OCI-LY3 (cell line): Measurements from ENCODE around the gene COMMD4.

ENCODE experiments used
- H2AFZ ChIP-seq: fragments of 200-600, 300-600 bp; shearing (Covaris generic); 2 replicates; pipeline ENCODE4 v1.6.0; 2014; ENCODE audit warnings: antibody characterized with exemption, low read depth, low read length
- H3K27ac ChIP-seq: fragments of 200-600, 300-600 bp; sonication (generic); 2 replicates; pipeline ENCODE4 v1.5.1; 2014; ENCODE audit warnings: mild to moderate bottlenecking, low read length, moderate library complexity, mixed read lengths
- H3K27me3 ChIP-seq: fragments of 200-600, 300-600 bp; sonication (generic); 2 replicates; pipeline ENCODE4 v1.6.1; 2014; ENCODE audit warnings: low read depth, low read length, mixed read lengths
- H3K36me3 ChIP-seq: fragments of 200-600, 300-600 bp; sonication (generic); replicated peaks from 2 replicates; pipeline ENCODE3; 2014; ENCODE audit warnings: low read depth, low read length, mixed read lengths
- H3K4me1 ChIP-seq: fragments of 300-600, 200-600 bp; sonication (generic); 2 replicates; pipeline ENCODE4 v1.6.1; 2014; ENCODE audit warnings: low read length, mixed read lengths
- H3K4me2 ChIP-seq: fragments of 200-600, 300-600 bp; sonication (generic); 2 replicates; pipeline ENCODE4 v1.6.1; 2014; ENCODE audit warnings: low read length, mixed read lengths
- H3K4me3 ChIP-seq: fragments of 300-600, 200-600 bp; sonication (generic); 2 replicates; pipeline ENCODE4 v1.5.1; 2014; ENCODE audit warnings: antibody characterized with exemption, mild to moderate bottlenecking, low read length, moderate library complexity
- H3K79me2 ChIP-seq: fragments of 300-600, 200-600 bp; shearing (Covaris generic); 2 replicates; pipeline ENCODE4 v1.6.1; 2014; ENCODE audit warnings: mild to moderate bottlenecking, low read length, mixed read lengths
- H3K9ac ChIP-seq: fragments of 300-600, 200-600 bp; shearing (Covaris generic); 2 replicates; pipeline ENCODE4 v1.6.0; 2014; ENCODE audit warnings: mild to moderate bottlenecking, low read length, moderate library complexity
- H3K9me3 ChIP-seq: fragments of 200-600, 300-600 bp; shearing (Covaris generic); 2 replicates; pipeline ENCODE4 v1.6.1; 2014; ENCODE audit warnings: low read length, mixed read lengths; ENCODE audit not compliant: insufficient read depth
- H4K20me1 ChIP-seq: fragments of 200-600, 300-600 bp; sonication (generic); 2 replicates; pipeline ENCODE4 v1.6.1; 2016; ENCODE audit warnings: low read length, mixed read lengths; ENCODE audit not compliant: insufficient read depth
- EZH2phosphoT487 ChIP-seq: fragments of 200-600 bp; shearing (Covaris generic); IDR thresholded peaks from 2 replicates; pipeline ENCODE4 v1.6.1; 2018; ENCODE audit warnings: antibody characterized with exemption, mixed run types, low read depth
- TF ChIP-seq, protein P1 (sequence below): fragments of 200-600, 300-600 bp; sonication (generic); IDR thresholded peaks from 2 replicates; pipeline ENCODE4 v1.5.1; 2014; ENCODE audit warnings: antibody characterized with exemption, low read length, low read depth

The COMMD4 gene

DNA sequence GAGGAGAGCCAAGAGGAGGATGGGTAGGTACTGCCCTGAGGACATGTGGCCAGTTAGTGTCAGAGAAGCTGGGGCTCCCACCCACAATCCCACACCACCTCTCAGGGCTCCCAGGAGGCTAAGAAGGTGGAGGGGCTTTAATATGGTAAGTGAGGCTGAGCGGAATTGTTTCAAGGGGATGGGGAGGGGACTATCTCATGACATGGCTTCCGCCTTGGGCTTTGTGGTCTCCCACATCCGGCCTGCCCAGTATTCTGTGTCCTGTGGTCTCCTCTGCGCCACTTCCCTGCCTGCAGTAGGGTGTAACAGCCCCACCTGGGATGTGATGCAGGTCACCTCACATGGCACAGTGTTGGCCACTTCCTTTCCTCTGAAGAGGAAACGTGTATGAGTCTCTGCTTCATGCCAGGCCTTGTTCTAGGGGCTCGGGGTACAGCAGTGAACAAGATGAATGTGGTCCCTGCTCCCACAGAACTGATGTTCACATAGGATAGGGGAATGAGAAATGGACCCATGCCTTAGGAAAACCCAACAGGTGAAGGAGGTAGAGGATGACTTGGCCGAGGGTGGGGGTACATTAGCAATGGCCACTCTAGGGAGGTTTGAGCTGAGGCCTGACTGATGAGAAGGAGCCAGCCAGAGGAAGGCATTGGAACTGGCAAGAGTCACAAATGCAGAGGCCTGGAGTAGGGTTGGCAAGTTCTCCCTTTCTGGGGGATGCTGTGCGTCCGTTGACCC lies 14.2 kb downstream of the COMMD4 start:
- Histone ChIP-seq H3K4me3 (no peak overlapping the region), H3K9me3 (no peaks in the 10 kb centered on the region), H3K79me2 (no peaks in the 10 kb centered on the region), H3K27ac (no peak overlapping the region), H4K20me1 (no peaks in the 10 kb centered on the region), H3K27me3 (no peaks in the 10 kb centered on the region), H3K36me3 (no peaks in the 10 kb centered on the region), H3K4me2 (no peak overlapping the region), H3K9ac (no peak overlapping the region), H2AFZ (no peak overlapping the region), H3K4me1 (peaks cover 5% of the 10 kb centered on the region; the same call in 1 of the 2 replicates)
- TF ChIP-seq, protein P1, sequence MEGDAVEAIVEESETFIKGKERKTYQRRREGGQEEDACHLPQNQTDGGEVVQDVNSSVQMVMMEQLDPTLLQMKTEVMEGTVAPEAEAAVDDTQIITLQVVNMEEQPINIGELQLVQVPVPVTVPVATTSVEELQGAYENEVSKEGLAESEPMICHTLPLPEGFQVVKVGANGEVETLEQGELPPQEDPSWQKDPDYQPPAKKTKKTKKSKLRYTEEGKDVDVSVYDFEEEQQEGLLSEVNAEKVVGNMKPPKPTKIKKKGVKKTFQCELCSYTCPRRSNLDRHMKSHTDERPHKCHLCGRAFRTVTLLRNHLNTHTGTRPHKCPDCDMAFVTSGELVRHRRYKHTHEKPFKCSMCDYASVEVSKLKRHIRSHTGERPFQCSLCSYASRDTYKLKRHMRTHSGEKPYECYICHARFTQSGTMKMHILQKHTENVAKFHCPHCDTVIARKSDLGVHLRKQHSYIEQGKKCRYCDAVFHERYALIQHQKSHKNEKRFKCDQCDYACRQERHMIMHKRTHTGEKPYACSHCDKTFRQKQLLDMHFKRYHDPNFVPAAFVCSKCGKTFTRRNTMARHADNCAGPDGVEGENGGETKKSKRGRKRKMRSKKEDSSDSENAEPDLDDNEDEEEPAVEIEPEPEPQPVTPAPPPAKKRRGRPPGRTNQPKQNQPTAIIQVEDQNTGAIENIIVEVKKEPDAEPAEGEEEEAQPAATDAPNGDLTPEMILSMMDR, result no peak
- no peak for TF ChIP-seq EZH2phosphoT487

- H3K4me1 ChIP-seq, result peaks cover 5% of the 10 kb centered on the region; the same call in 1 of the 2 replicates
- no peak overlapping the region for H3K9ac ChIP-seq
- H3K4me3 ChIP-seq, result no peak overlapping the region
These were observed 14.9 kb downstream of the COMMD4 start for GRCh38 chr15:75350601-75351361.

DNA sequence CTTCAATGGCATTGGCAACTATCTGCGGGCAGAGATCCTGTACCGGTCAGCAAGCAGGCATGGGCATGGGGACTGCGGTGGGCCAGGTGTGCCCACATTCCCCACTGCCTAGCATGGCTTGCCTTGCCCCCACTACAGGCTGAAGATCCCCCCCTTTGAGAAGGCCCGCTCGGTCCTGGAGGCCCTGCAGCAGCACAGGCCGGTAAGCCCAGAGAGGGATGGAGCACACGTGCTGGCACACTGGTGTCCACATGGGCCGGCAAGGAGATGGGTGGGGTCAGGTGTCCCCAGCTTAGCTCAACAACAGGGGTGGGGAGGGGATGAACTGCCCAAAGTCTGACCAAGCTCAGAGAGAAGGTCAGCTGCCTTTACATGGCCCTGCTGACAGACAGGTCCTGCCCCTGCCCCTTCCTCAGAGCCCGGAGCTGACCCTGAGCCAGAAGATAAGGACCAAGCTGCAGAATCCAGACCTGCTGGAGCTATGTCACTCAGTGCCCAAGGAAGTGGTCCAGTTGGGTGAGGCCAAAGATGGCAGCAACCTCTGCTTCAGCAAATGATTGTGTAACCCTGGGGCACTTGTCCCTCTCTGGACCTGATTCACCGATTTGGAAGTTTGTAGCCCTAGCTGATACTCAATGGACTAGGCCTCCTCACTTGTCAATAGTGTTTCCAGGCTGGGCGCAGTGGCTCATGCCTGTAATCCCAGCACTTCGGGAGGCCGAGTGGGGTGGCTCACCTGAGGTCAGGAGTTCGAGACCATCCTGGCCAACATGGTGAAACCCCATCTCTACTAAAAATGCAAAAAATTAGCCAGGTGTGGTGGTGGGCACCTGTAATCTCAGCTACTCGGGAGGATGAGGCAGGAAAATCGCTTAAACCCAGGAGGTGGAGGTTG lies 16.6 kb downstream of the COMMD4 start:
- Histone ChIP-seq H3K9ac (no peak overlapping the region), H2AFZ (no peak overlapping the region), H3K4me2 (no peak overlapping the region), H3K27ac (no peak overlapping the region), H3K9me3 (no peaks in the 10 kb centered on the region), H3K27me3 (no peaks in the 10 kb centered on the region), H3K79me2 (no peaks in the 10 kb centered on the region), H3K36me3 (peaks cover 6% of the 10 kb centered on the region), H3K4me1 (peaks cover 5% of the 10 kb centered on the region; the same call in 1 of the 2 replicates), H4K20me1 (no peaks in the 10 kb centered on the region), H3K4me3 (no peak overlapping the region)
- TF ChIP-seq EZH2phosphoT487, result no peak
- TF ChIP-seq, protein P1, result no peak

More at GRCh38 chr15:75350601-75351361, 14.9 kb downstream of the COMMD4 start:
- no peak overlapping the region for H2AFZ ChIP-seq
- H4K20me1 ChIP-seq, result no peaks in the 10 kb centered on the region
- no peaks in the 10 kb centered on the region for H3K36me3 ChIP-seq
- H3K79me2 ChIP-seq, result no peaks in the 10 kb centered on the region
- no peaks in the 10 kb centered on the region for H3K9me3 ChIP-seq
- H3K27me3 ChIP-seq, result no peaks in the 10 kb centered on the region
- H3K27ac ChIP-seq, result no peak overlapping the region
- no peak overlapping the region for H3K4me2 ChIP-seq
- TF ChIP-seq EZH2phosphoT487, result no peak
- TF ChIP-seq, protein P1, result no peak
